Astrocyte (in vitro differentiated cells and primary cell): ENCODE measurements around the gene HOXA4. TPM values are rescaled to one million over a fixed set of nuclear protein-coding genes. Genes with fewer than 3 reads are reported as not detected.

Experiments
- DNase-seq: peaks from one replicate; pipeline ENCODE4 v3.0.0-alpha.2; 2010; ENCODE audit warnings: low read depth
- FAIRE-seq: peaks from 2 replicates; lab custom pipeline; 2011; peaks lifted over from hg19 to GRCh38; lab: Jason Lieb, UNC
- H2AFZ ChIP-seq: 2 replicates; pipeline ENCODE4 v1.6.0; 2012; ENCODE audit warnings: low read depth, low read length, inconsistent platforms
- H3K27ac ChIP-seq: 2 replicates; pipeline ENCODE4 v1.5.1; 2011; ENCODE audit warnings: low read depth, low read length, inconsistent platforms
- H3K27me3 ChIP-seq: 2 replicates; pipeline ENCODE4 v1.6.0; 2011; ENCODE audit warnings: low read length, inconsistent platforms; ENCODE audit not compliant: insufficient read depth
- H3K36me3 ChIP-seq: 2 replicates; pipeline ENCODE4 v1.5.1; 2011; ENCODE audit warnings: low read length, inconsistent platforms; ENCODE audit not compliant: insufficient read depth
- H3K4me1 ChIP-seq: 2 replicates; pipeline ENCODE4 v1.5.1; 2011; ENCODE audit warnings: low read length, inconsistent platforms; ENCODE audit not compliant: insufficient read depth
- H3K4me2 ChIP-seq: 2 replicates; pipeline ENCODE4 v1.6.0; 2012; ENCODE audit warnings: low read length, inconsistent platforms
- H3K4me3 ChIP-seq: 2 replicates; pipeline ENCODE4 v1.5.1; 2011; ENCODE audit warnings: low read depth, mild to moderate bottlenecking, low read length, inconsistent platforms; ENCODE audit not compliant: insufficient read depth
- H3K79me2 ChIP-seq: 2 replicates; pipeline ENCODE4 v1.6.0; 2012; ENCODE audit warnings: mild to moderate bottlenecking, low read length, inconsistent platforms; ENCODE audit not compliant: insufficient read depth
- H3K9ac ChIP-seq: 2 replicates; pipeline ENCODE4 v1.6.0; 2012; ENCODE audit warnings: mild to moderate bottlenecking, low read length, inconsistent platforms
- H3K9me3 ChIP-seq: 2 replicates; pipeline ENCODE4 v1.5.1; 2012; ENCODE audit warnings: low read depth, mild to moderate bottlenecking, low read length, inconsistent platforms; ENCODE audit not compliant: insufficient read depth
- H4K20me1 ChIP-seq: 2 replicates; pipeline ENCODE4 v1.6.0; 2012; ENCODE audit warnings: low read length, inconsistent platforms; ENCODE audit not compliant: insufficient read depth
- H3K27ac Mint-ChIP-seq: one replicate; pipeline ENCODE4 v1.8.0; 2021; ENCODE audit warnings: mild to moderate bottlenecking, mixed read lengths; ENCODE audit not compliant: unreplicated experiment
- H3K27me3 Mint-ChIP-seq: one replicate; pipeline ENCODE4 v1.8.0; 2021; ENCODE audit warnings: low read depth, mixed read lengths; ENCODE audit not compliant: unreplicated experiment
- H3K36me3 Mint-ChIP-seq: one replicate; pipeline ENCODE4 v1.8.0; 2021; ENCODE audit warnings: low read depth, mixed read lengths; ENCODE audit not compliant: unreplicated experiment
- H3K4me1 Mint-ChIP-seq: one replicate; pipeline ENCODE4 v1.8.0; 2021; ENCODE audit warnings: low read depth, mixed read lengths; ENCODE audit not compliant: unreplicated experiment
- H3K4me3 Mint-ChIP-seq: one replicate; pipeline ENCODE4 v1.8.0; 2021; ENCODE audit warnings: mild to moderate bottlenecking, moderate library complexity, mixed read lengths; ENCODE audit not compliant: unreplicated experiment
- H3K9me3 Mint-ChIP-seq: one replicate; pipeline ENCODE4 v1.8.0; 2021; ENCODE audit warnings: mild to moderate bottlenecking, mixed read lengths; ENCODE audit not compliant: unreplicated experiment
- EZH2 ChIP-seq: IDR thresholded peaks from 2 replicates; pipeline ENCODE4 v1.6.1; 2012; ENCODE audit warnings: mild to moderate bottlenecking, low read length, inconsistent platforms; ENCODE audit not compliant: insufficient read depth
- total RNA-seq: library from RNA; stranded (reverse); gene quantifications from 2 replicates; pipeline ENCODE4 v1.2.1, GENCODE V29; 2021
- TF ChIP-seq, protein P1 (sequence below): IDR thresholded peaks from 2 replicates; pipeline ENCODE4 v1.5.1; 2011; ENCODE audit warnings: low read depth, mild to moderate bottlenecking, inconsistent platforms, low read length, moderate library complexity; ENCODE audit not compliant: insufficient read depth

Gene HOXA4
- total RNA-seq, 1 donor from 2014 or later: not detected

GRCh38 chr7:27124096-27124901 is 6.3 kb downstream of the HOXA4 start:
- no peaks in the 10 kb centered on the region for H3K36me3 ChIP-seq
- no peaks in the 10 kb centered on the region for H3K9me3 ChIP-seq
- H3K27ac ChIP-seq: peak overlapping the region; percentile 84
- peaks cover 11% of the 10 kb centered on the region for H3K4me1 ChIP-seq
- H3K9me3 Mint-ChIP-seq: peaks cover 47% of the 10 kb centered on the region
- TF ChIP-seq, protein P1, sequence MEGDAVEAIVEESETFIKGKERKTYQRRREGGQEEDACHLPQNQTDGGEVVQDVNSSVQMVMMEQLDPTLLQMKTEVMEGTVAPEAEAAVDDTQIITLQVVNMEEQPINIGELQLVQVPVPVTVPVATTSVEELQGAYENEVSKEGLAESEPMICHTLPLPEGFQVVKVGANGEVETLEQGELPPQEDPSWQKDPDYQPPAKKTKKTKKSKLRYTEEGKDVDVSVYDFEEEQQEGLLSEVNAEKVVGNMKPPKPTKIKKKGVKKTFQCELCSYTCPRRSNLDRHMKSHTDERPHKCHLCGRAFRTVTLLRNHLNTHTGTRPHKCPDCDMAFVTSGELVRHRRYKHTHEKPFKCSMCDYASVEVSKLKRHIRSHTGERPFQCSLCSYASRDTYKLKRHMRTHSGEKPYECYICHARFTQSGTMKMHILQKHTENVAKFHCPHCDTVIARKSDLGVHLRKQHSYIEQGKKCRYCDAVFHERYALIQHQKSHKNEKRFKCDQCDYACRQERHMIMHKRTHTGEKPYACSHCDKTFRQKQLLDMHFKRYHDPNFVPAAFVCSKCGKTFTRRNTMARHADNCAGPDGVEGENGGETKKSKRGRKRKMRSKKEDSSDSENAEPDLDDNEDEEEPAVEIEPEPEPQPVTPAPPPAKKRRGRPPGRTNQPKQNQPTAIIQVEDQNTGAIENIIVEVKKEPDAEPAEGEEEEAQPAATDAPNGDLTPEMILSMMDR: no peak
- no peak for TF ChIP-seq EZH2
- peak overlapping the region; percentile 8 for H3K4me3 Mint-ChIP-seq
- H3K27me3 ChIP-seq: peaks cover 74% of the 10 kb centered on the region
- no peak overlapping the region for H2AFZ ChIP-seq
- peak overlapping the region; percentile 83 for H3K4me2 ChIP-seq
- peaks cover 99% of the 10 kb centered on the region for H3K27me3 Mint-ChIP-seq
- FAIRE-seq: no peak
- peaks cover 2% of the 10 kb centered on the region for H3K4me1 Mint-ChIP-seq
- H3K9ac ChIP-seq: peak overlapping the region; percentile 83
- DNase-seq: peak; percentile 96
- no peaks in the 10 kb centered on the region for H4K20me1 ChIP-seq
- H3K79me2 ChIP-seq: peaks cover 25% of the 10 kb centered on the region
- peaks cover 2% of the 10 kb centered on the region for H3K36me3 Mint-ChIP-seq
- H3K27ac Mint-ChIP-seq: no peak overlapping the region
- no peak overlapping the region for H3K4me3 ChIP-seq

- H3K9me3 ChIP-seq: no peaks in the 10 kb centered on the region
- H3K4me3 ChIP-seq: peak overlapping the region; percentile 60
- H3K79me2 ChIP-seq: peaks cover 28% of the 10 kb centered on the region
- TF ChIP-seq EZH2: no peak
- TF ChIP-seq, protein P1: no peak
- peak overlapping the region; percentile 84 for H3K27ac ChIP-seq
- H3K4me1 ChIP-seq: peaks cover 11% of the 10 kb centered on the region
- no peaks in the 10 kb centered on the region for H3K36me3 ChIP-seq
- DNase-seq (peak; percentile 8), FAIRE-seq (no peak)
- peaks cover 2% of the 10 kb centered on the region for H3K4me1 Mint-ChIP-seq
- peak overlapping the region; percentile 83 for H3K9ac ChIP-seq
- peaks cover 2% of the 10 kb centered on the region for H3K36me3 Mint-ChIP-seq
- H3K27ac Mint-ChIP-seq: no peak overlapping the region
- H3K4me3 Mint-ChIP-seq: no peak overlapping the region
- no peaks in the 10 kb centered on the region for H4K20me1 ChIP-seq
- peaks cover 46% of the 10 kb centered on the region for H3K9me3 Mint-ChIP-seq
- peaks cover 99% of the 10 kb centered on the region for H3K27me3 Mint-ChIP-seq
- H2AFZ ChIP-seq: no peak overlapping the region
- H3K27me3 ChIP-seq: peaks cover 71% of the 10 kb centered on the region
- peak overlapping the region; percentile 83 for H3K4me2 ChIP-seq
These were observed 7.0 kb downstream of the HOXA4 start for GRCh38 chr7:27123477-27124053.
